Neural cell (in vitro differentiated cells): ENCODE results near the gene FAM20C. TPM values are rescaled to one million over a fixed set of nuclear protein-coding genes. Genes with fewer than 3 reads are reported as not detected.

ENCODE experiments used
- H2AFZ ChIP-seq: fragments of 200-600, 300-800 bp; sonication (generic), shearing (Covaris generic); 2 replicates; pipeline ENCODE4 v1.6.0; 2014; ENCODE audit warnings: low read depth, mild to moderate bottlenecking, antibody characterized with exemption, low read length, moderate library complexity
- H3F3A ChIP-seq: fragments of 200-600 bp; shearing (Covaris generic); 2 replicates; pipeline ENCODE4 v1.6.1; 2016; ENCODE audit warnings: mild to moderate bottlenecking, moderate library complexity, mixed read lengths, antibody characterized with exemption, low read length; ENCODE audit not compliant: insufficient read depth, poor library complexity, severe bottlenecking
- H3K27ac ChIP-seq: fragments of 200-600, 300-800 bp; sonication (generic), shearing (Covaris generic); 2 replicates; pipeline ENCODE4 v1.5.1; 2014; ENCODE audit warnings: mild to moderate bottlenecking, low read length, moderate library complexity
- H3K27me3 ChIP-seq: fragments of 300-800, 200-600 bp; sonication (generic), shearing (Covaris generic); 2 replicates; pipeline ENCODE4 v1.6.0; 2014; ENCODE audit warnings: mild to moderate bottlenecking, low read depth, low read length, moderate library complexity; ENCODE audit not compliant: insufficient read depth
- H3K36me3 ChIP-seq: fragments of 300-800, 200-600 bp; sonication (generic), shearing (Covaris generic); 2 replicates; pipeline ENCODE4 v1.5.1; 2014; ENCODE audit warnings: mild to moderate bottlenecking, antibody characterized with exemption, low read length, moderate library complexity; ENCODE audit not compliant: insufficient read depth
- H3K4me2 ChIP-seq: fragments of 300-800, 200-600 bp; sonication (generic), shearing (Covaris generic); 2 replicates; pipeline ENCODE4 v1.6.0; 2014; ENCODE audit warnings: mild to moderate bottlenecking, low read length
- H3K4me3 ChIP-seq: fragments of 300-800, 200-600 bp; sonication (generic), shearing (Covaris generic); 2 replicates; pipeline ENCODE4 v1.5.1; 2014; ENCODE audit warnings: mild to moderate bottlenecking, low read length, moderate library complexity
- H3K79me2 ChIP-seq: fragments of 200-600 bp; shearing (Covaris generic); replicated peaks from 2 replicates; pipeline ENCODE4 v1.6.0; 2014; ENCODE audit warnings: mild to moderate bottlenecking, low read length, moderate library complexity; ENCODE audit not compliant: insufficient read depth
- H3K9ac ChIP-seq: fragments of 300-800, 200-600 bp; sonication (generic), shearing (Covaris generic); 2 replicates; pipeline ENCODE4 v1.6.1; 2016; ENCODE audit warnings: mild to moderate bottlenecking, low read length, mixed read lengths
- H3K9me2 ChIP-seq: fragments of 200-600 bp; shearing (Covaris generic); 2 replicates; pipeline ENCODE4 v1.6.1; 2016; ENCODE audit warnings: mild to moderate bottlenecking, low read length, mixed read lengths; ENCODE audit not compliant: insufficient read depth
- H3K9me3 ChIP-seq: fragments of 200-600, 300-800 bp; sonication (generic), shearing (Covaris generic); 2 replicates; pipeline ENCODE4 v1.6.1; 2016; ENCODE audit warnings: mild to moderate bottlenecking, mixed run types, low read length, moderate library complexity, mixed read lengths
- H4K20me1 ChIP-seq: fragments of 200-600 bp; shearing (Covaris generic); 2 replicates; pipeline ENCODE4 v1.6.1; 2016; ENCODE audit warnings: mild to moderate bottlenecking, mixed run types; ENCODE audit not compliant: insufficient read depth
- CTCF ChIP-seq: fragments of 450-650 bp; IDR thresholded peaks from 2 replicates; pipeline ENCODE4 v1.5.1; 2014; ENCODE audit warnings: antibody characterized with exemption, mild to moderate bottlenecking, moderate library complexity; ENCODE audit not compliant: poor library complexity, severe bottlenecking
- EP300 ChIP-seq: fragments of 450-650 bp; conservative IDR thresholded peaks from 2 replicates; pipeline ENCODE4 v1.6.1; 2014; ENCODE audit warnings: antibody characterized with exemption, mild to moderate bottlenecking, moderate library complexity; ENCODE audit not compliant: poor library complexity, severe bottlenecking
- EZH2 ChIP-seq: fragments of 200-600, 300-800 bp; shearing (Covaris generic), sonication (generic); IDR thresholded peaks from 2 replicates; pipeline ENCODE4 v1.6.1; 2014; ENCODE audit warnings: antibody characterized with exemption, low read length, borderline replicate concordance, mild to moderate bottlenecking; ENCODE audit not compliant: insufficient read depth, poor library complexity, severe bottlenecking
- MXI1 ChIP-seq: fragments of 450-650 bp; conservative IDR thresholded peaks from 2 replicates; pipeline ENCODE4 v1.6.1; 2014; ENCODE audit warnings: antibody characterized with exemption, mild to moderate bottlenecking; ENCODE audit not compliant: poor library complexity, severe bottlenecking
- POLR2AphosphoS5 ChIP-seq: IDR thresholded peaks from 2 replicates; pipeline ENCODE4 v1.6.1; 2012
- RAD21 ChIP-seq: fragments of 450-650 bp; conservative IDR thresholded peaks from 2 replicates; pipeline ENCODE4 v1.6.1; 2014; ENCODE audit warnings: antibody characterized with exemption, mild to moderate bottlenecking, moderate library complexity
- REST ChIP-seq: IDR thresholded peaks from 2 replicates; pipeline ENCODE4 v1.6.1; 2012; ENCODE audit warnings: borderline replicate concordance
- SMC3 ChIP-seq: fragments of 450-650 bp; conservative IDR thresholded peaks from 2 replicates; pipeline ENCODE4 v1.6.1; 2014; ENCODE audit warnings: antibody characterized with exemption, mild to moderate bottlenecking, moderate library complexity; ENCODE audit not compliant: poor library complexity
- TAF1 ChIP-seq: IDR thresholded peaks from 2 replicates; pipeline ENCODE4 v1.6.1; 2012; ENCODE audit warnings: low read depth
- polyA plus RNA-seq: library from polyadenylated mRNA; depleted of rRNA; stranded (reverse); fragments of >200 nt; gene quantifications from 2 replicates; pipeline ENCODE4 v1.2.3, GENCODE V29; 2014

The FAM20C gene
- polyA plus RNA-seq, 1 donor from 2014 or later = 22.7 TPM

GRCh38 chr7:211715-212058 is 19.3 kb downstream of the FAM20C start:
- Histone ChIP-seq H3K4me2 (no peak overlapping the region), H3K27me3 (no peaks in the 10 kb centered on the region), H3K36me3 (no peaks in the 10 kb centered on the region), H3K4me3 (no peak overlapping the region), H3K9ac (no peak overlapping the region), H3F3A (no peaks in the 10 kb centered on the region), H3K9me2 (no peaks in the 10 kb centered on the region), H4K20me1 (no peaks in the 10 kb centered on the region), H3K79me2 (no peaks in the 10 kb centered on the region), H3K9me3 (no peaks in the 10 kb centered on the region), H3K27ac (no peak overlapping the region), H2AFZ (no peak overlapping the region)
- TF ChIP-seq MXI1 (no peak), SMC3 (no peak), TAF1 (no peak), CTCF (no peak), RAD21 (no peak), REST (no peak), EP300 (no peak), POLR2AphosphoS5 (no peak), EZH2 (no peak)

- H3K36me3 ChIP-seq = no peaks in the 10 kb centered on the region
- H2AFZ ChIP-seq = no peak overlapping the region
- no peaks in the 10 kb centered on the region for H4K20me1 ChIP-seq
- H3K4me3 ChIP-seq = no peak overlapping the region
- H3K4me2 ChIP-seq = no peak overlapping the region
- H3K27me3 ChIP-seq = no peaks in the 10 kb centered on the region
- no peak overlapping the region for H3K27ac ChIP-seq
- H3F3A ChIP-seq = no peaks in the 10 kb centered on the region
- no peak overlapping the region for H3K9ac ChIP-seq
- H3K79me2 ChIP-seq = no peaks in the 10 kb centered on the region
- TF ChIP-seq MXI1 = no peak
- TF ChIP-seq CTCF = no peak
- TF ChIP-seq EZH2 = no peak
- TF ChIP-seq RAD21 = no peak
- TF ChIP-seq EP300 = no peak
- TF ChIP-seq REST = no peak
- TF ChIP-seq SMC3 = no peak
- no peaks in the 10 kb centered on the region for H3K9me2 ChIP-seq
- H3K9me3 ChIP-seq = no peaks in the 10 kb centered on the region
Measured at GRCh38 chr7:212754-213153, 20.4 kb downstream of the FAM20C start.
